Panc1 (cell line): ENCODE data around the gene MYORG. TPM values are rescaled to one million over a fixed set of nuclear protein-coding genes. Genes with fewer than 3 reads are reported as not detected.
"Not testable (repeated sequence)": the region's sequence is repeated elsewhere in the genome, so short reads cannot be mapped to it uniquely, and the experiment has no call there.

Experiments used
- ATAC-seq: fragments of 200-7000 bp; cut with Tn5 transposase; 2 replicates; pipeline ENCODE4 v1.9.1; 2020; ENCODE audit warnings: mild to moderate bottlenecking, moderate library complexity
- BruUV-seq: library from RNA; stranded (reverse); fragments of 400-500 nt; replicated peaks from 2 replicates; lab custom pipeline; 2021; lab: Mats Ljungman, UMichigan
- CTCF ChIA-PET: fragments of 300-600 bp; sonication (Branson Sonifier 250); formaldehyde crosslinking; loops from one replicate; lab custom pipeline; 2022; ENCODE audit warnings: antibody characterized with exemption; lab: Charles Lee
- POLR2A ChIA-PET: fragments of 300-600 bp; sonication (Branson Sonifier 250); formaldehyde crosslinking; loops from one replicate; lab custom pipeline; 2022; ENCODE audit warnings: antibody characterized with exemption; lab: Charles Lee
- DNase-seq: peaks from one replicate; pipeline ENCODE4 v3.0.0-alpha.2; 2010; ENCODE audit warnings: low read depth, low spot score
- H3K27ac ChIP-seq: 2 replicates; pipeline ENCODE4 v1.5.1; 2011; ENCODE audit warnings: mild to moderate bottlenecking, low read length, inconsistent platforms
- H3K27me3 ChIP-seq: fragments of 200-500 bp; sonication (Bioruptor generic); 2 replicates; pipeline ENCODE4 v1.6.0; 2014; ENCODE audit warnings: low read length, inconsistent platforms; ENCODE audit not compliant: control insufficient read depth, insufficient read depth
- H3K36me3 ChIP-seq: fragments of 200-500 bp; sonication (Bioruptor generic); 2 replicates; pipeline ENCODE4 v1.5.1; 2014; ENCODE audit warnings: inconsistent platforms, mild to moderate bottlenecking, low read length, moderate library complexity; ENCODE audit not compliant: control insufficient read depth, insufficient read depth
- H3K4me1 ChIP-seq: 2 replicates; pipeline ENCODE4 v1.5.1; 2011; ENCODE audit warnings: inconsistent platforms, mild to moderate bottlenecking, low read length, moderate library complexity; ENCODE audit not compliant: control insufficient read depth, insufficient read depth
- H3K4me3 ChIP-seq, 2 experiments: 2 replicates each; pipeline ENCODE4 v1.5.1; 2011 to 2012; ENCODE audit warnings: low read depth in 2 of 2, low read length in 2 of 2, mild to moderate bottlenecking in 2 of 2, inconsistent platforms in 1 of 2, moderate library complexity in 1 of 2
- H3K9me3 ChIP-seq: fragments of 200-500 bp; sonication (Bioruptor generic); 2 replicates; pipeline ENCODE4 v1.5.1; 2014; ENCODE audit warnings: low read depth, mild to moderate bottlenecking, inconsistent platforms, low read length, moderate library complexity; ENCODE audit not compliant: control insufficient read depth, insufficient read depth
- POLR2AphosphoS5 ChIP-seq: IDR thresholded peaks from 2 replicates; pipeline ENCODE4 v1.6.1; 2012; ENCODE audit warnings: mild to moderate bottlenecking, low read depth, low read length, moderate library complexity
- REST ChIP-seq, 2 experiments: IDR thresholded peaks; 2 replicates each; pipeline ENCODE4 v1.6.1; 2011 to 2012; ENCODE audit warnings: low read depth in 2 of 2, control low read depth in 1 of 2, low read length in 1 of 2, mild to moderate bottlenecking in 1 of 2, moderate library complexity in 1 of 2; ENCODE audit not compliant: insufficient read depth in 1 of 2
- SIN3A ChIP-seq: IDR thresholded peaks from 2 replicates; pipeline ENCODE4 v1.6.1; 2012; ENCODE audit warnings: low read depth, mild to moderate bottlenecking, low read length, moderate library complexity, borderline replicate concordance; ENCODE audit not compliant: insufficient read depth
- TCF7L2 ChIP-seq: IDR thresholded peaks from 2 replicates; pipeline ENCODE4 v1.6.1; 2011; ENCODE audit warnings: mild to moderate bottlenecking, low read depth, low read length, inconsistent platforms
- in situ Hi-C: cut with HindIII; loops from 2 replicates; pipeline ENCODE4 v1.10.0; 2016; ENCODE audit warnings: low sequenced_read_pairs, low pct_unique_long_range_greater_than_20kb
- intact Hi-C: fragments of 100-400 bp; cut with micrococcal nuclease; formaldehyde crosslinking; loops from one replicate; pipeline ENCODE4 v1.10.0; 2022; ENCODE audit not compliant: unreplicated experiment
- total RNA-seq: library from RNA; stranded (reverse); gene quantifications from one replicate; pipeline ENCODE4 v1.2.1, GENCODE V29; 2021; ENCODE audit not compliant: unreplicated experiment
- TF ChIP-seq, protein P1 (sequence below): fragments of 450-650 bp; IDR thresholded peaks from 2 replicates; pipeline ENCODE4 v1.5.1; 2017; ENCODE audit warnings: mild to moderate bottlenecking

MYORG gene
- total RNA-seq, 1 experiment from 2014 or later = 9.7 TPM

GRCh38 chr9:34352122-34352652 is 24.5 kb downstream of the MYORG start:
- BruUV-seq, ATAC-seq, DNase-seq, H3K36me3 ChIP-seq, H3K27ac ChIP-seq, intact Hi-C loops, H3K27me3 ChIP-seq, in situ Hi-C loops, H3K4me1 ChIP-seq, H3K9me3 ChIP-seq, H3K4me3 ChIP-seq: not testable (repeated sequence)
- CTCF ChIA-PET = interaction anchor here (0.7 kb wide), 3 partner anchors 166 to 642 kb away, joined by 3 to 6 read pairs (median 5); no protein-coding TSS in a partner anchor
- POLR2A ChIA-PET = interaction anchor here (0.6 to 0.7 kb wide), 2 partner anchors 23 to 287 kb away, joined by 5 to 6 read pairs; no protein-coding TSS in a partner anchor

GRCh38 chr9:34349324-34349723 is 27.4 kb downstream of the MYORG start:
- ATAC-seq (no peak), DNase-seq (no peak)
- Histone ChIP-seq H3K27ac (no peak overlapping the region), H3K36me3 (no peaks in the 10 kb centered on the region), H3K4me1 (no peaks in the 10 kb centered on the region), H3K9me3 (no peaks in the 10 kb centered on the region), H3K4me3 (no peak overlapping the region), H3K27me3 (no peaks in the 10 kb centered on the region)
- TF ChIP-seq REST (IDR thresholded peaks at IDR 0.05; ENCODE audit: insufficient read depth in 1 of 2, low read depth in 2 of 2, low read length in 1 of 2) (no peak), POLR2AphosphoS5 (no peak), TCF7L2 (no peak), SIN3A (no peak)
- TF ChIP-seq, protein P1, sequence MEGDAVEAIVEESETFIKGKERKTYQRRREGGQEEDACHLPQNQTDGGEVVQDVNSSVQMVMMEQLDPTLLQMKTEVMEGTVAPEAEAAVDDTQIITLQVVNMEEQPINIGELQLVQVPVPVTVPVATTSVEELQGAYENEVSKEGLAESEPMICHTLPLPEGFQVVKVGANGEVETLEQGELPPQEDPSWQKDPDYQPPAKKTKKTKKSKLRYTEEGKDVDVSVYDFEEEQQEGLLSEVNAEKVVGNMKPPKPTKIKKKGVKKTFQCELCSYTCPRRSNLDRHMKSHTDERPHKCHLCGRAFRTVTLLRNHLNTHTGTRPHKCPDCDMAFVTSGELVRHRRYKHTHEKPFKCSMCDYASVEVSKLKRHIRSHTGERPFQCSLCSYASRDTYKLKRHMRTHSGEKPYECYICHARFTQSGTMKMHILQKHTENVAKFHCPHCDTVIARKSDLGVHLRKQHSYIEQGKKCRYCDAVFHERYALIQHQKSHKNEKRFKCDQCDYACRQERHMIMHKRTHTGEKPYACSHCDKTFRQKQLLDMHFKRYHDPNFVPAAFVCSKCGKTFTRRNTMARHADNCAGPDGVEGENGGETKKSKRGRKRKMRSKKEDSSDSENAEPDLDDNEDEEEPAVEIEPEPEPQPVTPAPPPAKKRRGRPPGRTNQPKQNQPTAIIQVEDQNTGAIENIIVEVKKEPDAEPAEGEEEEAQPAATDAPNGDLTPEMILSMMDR = no peak
- POLR2A ChIA-PET = no interaction called here
- CTCF ChIA-PET = no interaction called here
- intact Hi-C loops (no loop called here), in situ Hi-C loops (no loop called here)
- BruUV-seq = no TSS peak

GRCh38 chr9:34347800-34348158 is 28.9 kb downstream of the MYORG start:
- no peak overlapping the region for H3K4me3 ChIP-seq
- POLR2A ChIA-PET = no interaction called here
- CTCF ChIA-PET = interaction anchor here (0.7 kb wide), 1 partner anchor 32 kb away, joined by 6 read pairs; no protein-coding TSS in a partner anchor

More at GRCh38 chr9:34347800-34348158, 28.9 kb downstream of the MYORG start:
- Histone ChIP-seq H3K27ac (no peak overlapping the region), H3K9me3 (no peaks in the 10 kb centered on the region), H3K36me3 (no peaks in the 10 kb centered on the region), H3K4me1 (no peaks in the 10 kb centered on the region), H3K27me3 (no peaks in the 10 kb centered on the region)
- in situ Hi-C loops (no loop called here), intact Hi-C loops (no loop called here)
- no peak for DNase-seq
- 0 out of 2 replicates have a peak, but pooled peaks have one; percentile 15 for ATAC-seq
- TF ChIP-seq TCF7L2 (no peak), POLR2AphosphoS5 (no peak), REST (IDR thresholded peaks at IDR 0.05; ENCODE audit: insufficient read depth in 1 of 2, low read depth in 2 of 2, low read length in 1 of 2) (no peak), SIN3A (no peak)
- TF ChIP-seq, protein P1 = no peak
- BruUV-seq = no TSS peak
